Thymus (tissue), 11 donors: ENCODE data around the gene PKNOX2. TPM values are rescaled to one million over a fixed set of nuclear protein-coding genes. Genes with fewer than 3 reads are reported as not detected.

Experiments
- DNase-seq, 9 donors: peaks; one replicate each; pipeline ENCODE4 v3.0.0-alpha.2; 2013; ENCODE audit warnings: low spot score in 9 of 9, low read depth in 6 of 9, missing footprints in 1 of 9
- H3K27ac ChIP-seq, 2 donors: one replicate each; pipeline ENCODE4 v1.5.1; 2013; ENCODE audit warnings: control low read depth in 1 of 2, low read depth in 1 of 2, low read length in 1 of 2, mild to moderate bottlenecking in 1 of 2, moderate library complexity in 1 of 2
- H3K27me3 ChIP-seq, 2 donors: one replicate each; pipeline ENCODE4 v1.5.1; 2013; ENCODE audit warnings: low read length in 1 of 2; ENCODE audit not compliant: control insufficient read depth in 2 of 2, insufficient read depth in 1 of 2
- H3K36me3 ChIP-seq, 2 donors: one replicate each; pipeline ENCODE4 v1.5.1; 2013; ENCODE audit warnings: low read length in 1 of 2, mild to moderate bottlenecking in 1 of 2, moderate library complexity in 1 of 2; ENCODE audit not compliant: control insufficient read depth in 2 of 2, insufficient read depth in 2 of 2
- H3K4me1 ChIP-seq, 2 donors: one replicate each; pipeline ENCODE4 v1.5.1; 2013; ENCODE audit warnings: low read length in 2 of 2; ENCODE audit not compliant: control insufficient read depth in 2 of 2, insufficient read depth in 2 of 2
- H3K4me3 ChIP-seq, 2 donors: one replicate each; pipeline ENCODE4 v1.5.1; 2013; ENCODE audit warnings: low read length in 2 of 2, control low read depth in 1 of 2, mild to moderate bottlenecking in 1 of 2
- H3K9me3 ChIP-seq, 2 donors: one replicate each; pipeline ENCODE4 v1.5.1; 2013; ENCODE audit warnings: low read length in 1 of 2, mild to moderate bottlenecking in 1 of 2; ENCODE audit not compliant: control insufficient read depth in 2 of 2, insufficient read depth in 1 of 2
- WGBS: extraction: QIAGEN DNeasy Blood & Tissue Kit; methylation state at CpG from one replicate; pipeline ENCODE4 v1.1.7; 2013; 5-methylcytosine and 5-hydroxymethylcytosine counted together
- polyA plus RNA-seq: library from polyadenylated mRNA; stranded (reverse); fragments of 200-250 nt; gene quantifications from one replicate; pipeline ENCODE4 v1.2.3, GENCODE V29; 2013
- total RNA-seq: library from RNA; stranded (reverse); fragments of 120-200 nt; gene quantifications from one replicate; pipeline ENCODE4 v1.2.4, GENCODE V29; 2013
- donor health status: healthy.

Gene PKNOX2
- total and polyA plus RNA-seq, 2 donors, result 1.3 to 2.2 TPM

DNA sequence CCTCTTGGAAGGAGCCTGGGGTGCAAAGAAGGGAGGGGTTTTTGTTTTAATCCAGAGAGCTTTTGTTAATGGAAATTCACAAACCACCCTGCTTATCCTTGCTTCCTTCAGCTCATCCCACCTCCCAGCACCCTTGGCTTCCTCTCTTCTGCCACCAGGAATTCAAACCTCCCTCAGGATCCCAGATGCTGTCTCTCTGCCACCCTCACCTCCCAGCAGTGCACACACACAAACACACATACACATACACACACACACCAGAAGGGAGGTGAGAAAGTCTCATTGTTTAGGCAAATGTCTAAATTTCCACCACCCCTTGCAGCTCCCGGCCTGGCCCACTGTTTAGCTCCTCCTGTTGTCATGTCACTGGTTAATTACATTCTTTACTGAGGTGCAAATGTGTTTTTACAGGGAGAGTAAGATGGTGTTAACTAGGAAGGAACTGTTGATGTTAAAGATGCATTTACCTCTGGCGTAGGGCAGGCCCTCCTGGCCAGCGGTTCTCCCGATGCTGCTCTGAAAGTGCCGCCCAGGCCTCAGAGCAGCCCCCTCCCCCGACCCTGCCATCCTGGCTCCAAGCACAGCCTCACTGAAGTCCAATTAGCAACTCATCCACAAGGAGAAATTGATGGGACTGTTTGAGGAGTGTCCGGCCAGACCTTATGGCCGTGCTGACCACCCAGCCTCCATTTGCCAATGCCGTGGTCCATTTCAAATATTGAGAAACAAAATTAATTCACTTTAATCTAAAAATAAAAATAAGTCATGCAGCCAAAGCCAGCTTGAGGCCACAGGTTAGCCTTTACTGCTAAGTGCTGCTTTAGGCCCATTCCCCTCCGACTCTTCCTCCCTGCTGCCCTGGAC lies 166.1 kb downstream of the PKNOX2 start:
- 97% methylated on average over 10 of the region's 10 CpGs for WGBS
- Histone ChIP-seq H3K4me1 (peaks cover 0 to 5% of the 10 kb centered on the region in 2 donors), H3K4me3 (no peak overlapping the region), H3K36me3 (no peaks in the 10 kb centered on the region), H3K9me3 (no peaks in the 10 kb centered on the region), H3K27me3 (peaks cover 0 to 7% of the 10 kb centered on the region in 2 donors), H3K27ac (no peak overlapping the region)
- DNase-seq, result no peak

- 86% methylated on average over 9 of the region's 9 CpGs for WGBS
- no peak for DNase-seq
- no peaks in the 10 kb centered on the region for H3K36me3 ChIP-seq
These were observed 166.9 kb downstream of the PKNOX2 start for GRCh38 chr11:125331357-125332035.

DNA sequence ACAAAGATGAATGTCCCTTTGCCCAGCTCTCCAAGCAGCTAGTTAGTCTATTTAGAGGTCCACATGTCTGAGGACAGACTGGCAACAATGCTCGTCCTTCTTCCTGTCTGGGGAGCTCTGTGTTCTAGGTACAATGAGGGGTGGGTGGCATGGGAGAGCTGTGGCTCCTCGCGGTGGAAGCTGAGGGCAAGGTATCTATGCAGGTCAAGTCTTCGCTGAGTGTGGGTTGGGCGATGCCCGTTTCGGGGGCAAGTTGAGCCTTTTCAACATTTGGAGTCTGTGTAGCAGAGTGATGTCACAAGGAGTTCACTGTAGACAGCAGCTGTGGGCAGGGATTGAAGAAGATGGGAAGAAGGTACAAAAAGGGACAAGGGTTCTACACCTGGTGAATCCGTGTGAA lies 168.3 kb downstream of the PKNOX2 start:
- no peaks in the 10 kb centered on the region for H3K36me3 ChIP-seq
- no peaks in the 10 kb centered on the region for H3K9me3 ChIP-seq
- peaks cover 0 to 5% of the 10 kb centered on the region in 2 donors for H3K4me1 ChIP-seq
- no peak for DNase-seq
- H3K27me3 ChIP-seq, result peaks cover 0 to 7% of the 10 kb centered on the region in 2 donors
- no peak overlapping the region for H3K4me3 ChIP-seq
- 95% methylated on average over 8 of the region's 8 CpGs for WGBS
- no peak overlapping the region for H3K27ac ChIP-seq

More at GRCh38 chr11:125331357-125332035, 166.9 kb downstream of the PKNOX2 start:
- Histone ChIP-seq H3K4me1 (peaks cover 0 to 5% of the 10 kb centered on the region in 2 donors), H3K4me3 (no peak overlapping the region), H3K27me3 (peaks cover 0 to 7% of the 10 kb centered on the region in 2 donors), H3K9me3 (no peaks in the 10 kb centered on the region), H3K27ac (no peak overlapping the region)

DNA sequence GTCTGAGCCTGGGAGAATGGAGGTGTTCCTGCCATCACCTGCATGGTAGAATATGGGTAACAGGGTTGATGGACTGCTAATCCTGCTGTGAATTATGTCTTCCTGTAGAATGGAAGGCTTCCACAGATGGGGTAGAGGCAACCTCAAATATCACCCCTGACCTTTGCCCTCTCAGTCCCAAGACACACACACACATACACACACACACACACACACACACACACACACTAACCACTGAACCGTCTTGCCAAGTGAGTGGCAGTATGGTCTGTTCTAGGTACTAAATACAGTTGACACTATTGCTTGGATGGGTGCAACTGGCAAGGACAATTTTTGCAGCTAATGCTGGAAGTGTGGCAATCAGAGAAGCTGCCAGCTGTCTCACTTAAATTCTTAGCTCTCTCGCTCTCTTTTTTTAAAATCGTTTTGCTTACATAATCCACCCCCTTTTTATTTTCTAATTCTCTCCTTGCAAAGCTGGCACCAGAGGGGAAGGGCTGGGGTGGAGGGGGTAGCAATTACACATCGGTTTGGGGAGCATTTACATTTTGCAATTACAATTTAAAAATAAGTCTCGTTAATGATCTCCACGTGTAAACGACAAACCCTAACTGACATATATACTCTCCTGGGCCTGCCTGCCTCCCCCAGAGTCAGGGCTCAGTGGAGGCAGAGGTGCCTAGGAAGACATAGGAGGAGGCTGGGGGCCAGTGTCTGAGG lies 169.0 kb downstream of the PKNOX2 start:
- Histone ChIP-seq H3K36me3 (no peaks in the 10 kb centered on the region), H3K9me3 (no peaks in the 10 kb centered on the region), H3K27ac (no peak overlapping the region), H3K4me1 (peaks cover 0 to 5% of the 10 kb centered on the region in 2 donors), H3K4me3 (no peak overlapping the region), H3K27me3 (peaks cover 0 to 8% of the 10 kb centered on the region in 2 donors)
- no peak for DNase-seq
- 95% methylated on average over 7 of the region's 7 CpGs for WGBS

DNA sequence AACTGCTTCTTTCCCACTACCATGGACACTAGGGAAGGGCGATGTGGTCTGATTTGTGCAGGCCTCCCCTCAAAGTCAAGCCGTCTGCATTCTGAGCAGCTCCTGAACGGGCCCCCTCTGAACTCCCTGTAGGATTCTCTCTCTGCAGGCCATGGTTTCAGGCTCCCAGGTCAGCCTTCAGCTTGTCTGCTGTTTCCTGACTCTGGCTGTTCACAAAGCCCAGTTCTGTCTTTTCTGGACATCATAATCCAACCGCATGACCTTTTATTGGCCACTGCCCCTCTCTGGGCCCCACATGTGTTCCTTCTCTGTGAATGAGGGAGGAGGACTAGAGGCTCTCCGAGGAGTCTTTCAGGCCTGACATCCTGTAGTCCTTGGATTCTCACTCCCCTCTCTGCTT lies 170.6 kb downstream of the PKNOX2 start:
- DNase-seq, result no peak
- Histone ChIP-seq H3K36me3 (no peaks in the 10 kb centered on the region), H3K4me1 (no peaks in the 10 kb centered on the region), H3K4me3 (no peak overlapping the region), H3K27me3 (peaks cover 0 to 8% of the 10 kb centered on the region in 2 donors), H3K27ac (no peak overlapping the region), H3K9me3 (no peaks in the 10 kb centered on the region)
- 92% methylated on average over 5 of the region's 5 CpGs for WGBS

DNA sequence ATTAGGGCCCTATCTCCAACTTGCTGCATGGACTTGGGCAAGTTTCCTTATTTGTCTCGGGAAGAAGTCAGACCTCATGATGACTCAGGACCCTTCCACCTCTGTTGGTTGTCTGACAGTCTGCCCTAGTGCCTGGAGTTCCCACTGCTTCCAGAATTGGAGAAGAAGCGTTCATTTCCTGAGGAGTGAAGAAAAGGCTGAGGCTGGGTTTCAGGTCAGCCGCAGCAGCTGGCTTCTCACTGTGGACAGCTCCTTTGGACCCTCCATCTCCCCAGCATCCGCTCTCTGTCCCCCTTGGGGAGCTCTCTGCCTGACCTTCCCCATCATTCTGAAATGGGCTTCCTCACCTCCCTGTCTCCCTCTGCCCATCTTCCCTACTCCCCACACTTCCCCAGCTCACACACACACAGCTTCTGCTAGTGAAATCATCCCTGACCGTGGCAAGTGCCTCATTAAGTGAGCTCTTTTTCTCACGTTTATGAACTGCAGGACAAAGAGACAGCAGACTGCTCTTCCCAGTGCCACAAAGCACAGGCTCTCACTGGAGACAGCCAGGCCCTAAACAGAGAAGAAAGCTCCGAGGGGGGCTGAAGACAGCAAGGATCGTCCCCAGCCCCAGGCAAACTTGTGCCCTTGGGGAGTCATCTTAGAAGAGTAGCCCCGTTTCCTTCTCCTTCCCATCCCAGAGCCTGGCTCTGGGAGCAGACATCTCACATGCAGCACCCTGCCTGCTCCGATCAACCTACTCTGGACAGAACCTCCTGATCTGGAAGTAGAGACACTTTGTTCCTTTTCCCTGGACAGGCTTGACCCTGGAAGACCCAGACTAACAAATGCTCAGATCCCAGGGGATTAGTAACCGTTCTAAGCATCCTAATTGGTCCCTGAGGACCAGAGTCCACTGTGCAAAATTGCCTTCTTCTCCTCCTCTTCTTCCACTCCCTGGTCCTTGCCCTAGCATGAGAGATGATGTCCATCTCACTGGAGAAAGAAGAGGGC lies 173.6 kb downstream of the PKNOX2 start:
- DNase-seq, result no peak
- Histone ChIP-seq H3K27ac (no peak overlapping the region), H3K27me3 (peaks cover 0 to 11% of the 10 kb centered on the region in 2 donors), H3K4me1 (peaks cover 0 to 3% of the 10 kb centered on the region in 2 donors), H3K9me3 (no peaks in the 10 kb centered on the region), H3K36me3 (no peaks in the 10 kb centered on the region), H3K4me3 (no peak overlapping the region)
- 82% methylated on average over 11 of the region's 11 CpGs for WGBS

GRCh38 chr11:125338886-125339811 lies 174.6 kb downstream of the PKNOX2 start:
- H3K9me3 ChIP-seq, result no peaks in the 10 kb centered on the region
- no peak overlapping the region for H3K4me3 ChIP-seq
- no peak for DNase-seq
- no peaks in the 10 kb centered on the region for H3K36me3 ChIP-seq
- H3K27ac ChIP-seq, result no peak overlapping the region
- H3K27me3 ChIP-seq, result peaks cover 0 to 17% of the 10 kb centered on the region in 2 donors
- peaks cover 0 to 3% of the 10 kb centered on the region in 2 donors for H3K4me1 ChIP-seq
- 71% methylated on average over 17 of the region's 17 CpGs for WGBS
